Activated CD8-positive, alpha-beta memory T cell treated with anti-CD3 and anti-CD28 coated beads, Interleukin-2, amount 10 ng/mL, durations not matched to agents 7 days and 5 days (primary cell): Measurements from ENCODE around the gene STAMBPL1. TPM values are rescaled to one million over a fixed set of nuclear protein-coding genes. Genes with fewer than 3 reads are reported as not detected.
"Not testable (repeated sequence)": the region's sequence is repeated elsewhere in the genome, so short reads cannot be mapped to it uniquely, and the experiment has no call there.

Experiments used
- ATAC-seq: fragments of 150-1000 bp; cut with Tn5 transposase; one replicate; pipeline ENCODE4 v1.10.0; 2021; ENCODE audit warnings: moderate library complexity
- CTCF ChIA-PET: fragments of 350-600 bp; sonication (Branson Sonifier 250); formaldehyde crosslinking; loops from one replicate; lab custom pipeline; 2021; ENCODE audit warnings: antibody characterized with exemption; lab: Charles Lee
- DNase-seq: peaks from one replicate; pipeline ENCODE4 v3.0.0-alpha.2; 2020
- H3K27ac Mint-ChIP-seq: one replicate; pipeline ENCODE4 v1.8.0; 2021; ENCODE audit warnings: mild to moderate bottlenecking, mixed read lengths
- H3K27me3 Mint-ChIP-seq: one replicate; pipeline ENCODE4 v1.8.0; 2021; ENCODE audit warnings: mixed read lengths
- H3K36me3 Mint-ChIP-seq: one replicate; pipeline ENCODE4 v1.8.0; 2021; ENCODE audit warnings: mild to moderate bottlenecking, mixed read lengths
- H3K4me1 Mint-ChIP-seq: one replicate; pipeline ENCODE4 v1.8.0; 2021; ENCODE audit warnings: mixed read lengths
- H3K4me3 Mint-ChIP-seq: one replicate; pipeline ENCODE4 v1.8.0; 2021; ENCODE audit warnings: mild to moderate bottlenecking, moderate library complexity, mixed read lengths
- H3K9me3 Mint-ChIP-seq: one replicate; pipeline ENCODE4 v1.8.0; 2022; ENCODE audit warnings: low read depth, mixed read lengths
- total RNA-seq, 2 experiments: library from RNA; stranded (reverse); gene quantifications; one replicate each; pipeline ENCODE4 v1.2.3, GENCODE V29; 2021

Gene STAMBPL1
- total RNA-seq, result 10 to 100 TPM; 29.2 to 53.0 TPM

DNA sequence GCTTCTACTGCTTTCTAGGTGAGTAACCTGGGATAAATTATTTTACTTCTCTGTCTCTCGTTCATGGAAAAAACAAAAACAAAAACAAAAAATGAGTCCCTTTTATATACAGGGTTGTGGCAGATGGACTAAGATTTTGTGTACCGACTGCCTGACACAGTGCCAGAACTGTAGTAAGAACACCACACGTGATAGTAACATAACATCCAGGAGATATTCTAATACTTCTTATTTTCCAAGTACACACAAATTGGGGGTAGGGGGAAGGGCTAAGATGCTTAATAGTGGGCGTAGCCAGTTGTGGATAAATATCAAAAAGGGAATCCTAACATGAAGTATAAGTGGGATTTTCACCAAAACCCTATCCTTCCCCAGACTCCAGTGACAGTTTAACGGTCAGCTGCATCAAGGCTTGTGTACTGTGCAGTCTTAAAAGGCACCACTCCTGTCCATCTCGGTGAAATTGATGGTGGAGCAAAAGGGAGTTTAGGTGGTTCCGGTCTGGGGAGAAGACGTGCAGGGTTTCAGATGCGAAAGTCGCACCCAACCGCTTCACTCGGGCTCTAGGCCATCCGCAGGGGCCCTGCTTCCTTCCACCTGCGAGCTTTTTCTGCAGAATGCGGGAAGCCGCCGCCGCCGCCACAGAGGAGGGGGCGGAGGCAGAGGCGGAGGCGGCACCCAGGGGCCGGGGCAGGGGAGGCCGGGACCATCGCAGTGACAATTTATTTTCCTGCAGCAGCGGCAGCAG, at the start of gene STAMBPL1:
Gene STAMBPL1 (plus strand): TSS at position 712 of the 748 bp plus-strand sequence. CDS start 21,464 bp downstream, outside the sequence.
- peaks cover 50% of the 10 kb centered on the region for H3K4me1 Mint-ChIP-seq
- ATAC-seq, result peak; percentile 67
- DNase-seq, result peak; percentile 92
- no peaks in the 10 kb centered on the region for H3K27me3 Mint-ChIP-seq
- peaks cover 2% of the 10 kb centered on the region for H3K9me3 Mint-ChIP-seq
- peak within 1 kb of the TSS; percentile 99 for H3K4me3 Mint-ChIP-seq
- CTCF ChIA-PET, result interaction anchor here (0.8 to 4.0 kb wide), 16 partner anchors 9 to 296 kb away, joined by 3 to 39 read pairs (median 4); partner anchors contain the start of genes FAS and RNLS
- peaks cover 39% of the 10 kb centered on the region for H3K36me3 Mint-ChIP-seq
- peak within 1 kb of the TSS; percentile 99 for H3K27ac Mint-ChIP-seq

DNA sequence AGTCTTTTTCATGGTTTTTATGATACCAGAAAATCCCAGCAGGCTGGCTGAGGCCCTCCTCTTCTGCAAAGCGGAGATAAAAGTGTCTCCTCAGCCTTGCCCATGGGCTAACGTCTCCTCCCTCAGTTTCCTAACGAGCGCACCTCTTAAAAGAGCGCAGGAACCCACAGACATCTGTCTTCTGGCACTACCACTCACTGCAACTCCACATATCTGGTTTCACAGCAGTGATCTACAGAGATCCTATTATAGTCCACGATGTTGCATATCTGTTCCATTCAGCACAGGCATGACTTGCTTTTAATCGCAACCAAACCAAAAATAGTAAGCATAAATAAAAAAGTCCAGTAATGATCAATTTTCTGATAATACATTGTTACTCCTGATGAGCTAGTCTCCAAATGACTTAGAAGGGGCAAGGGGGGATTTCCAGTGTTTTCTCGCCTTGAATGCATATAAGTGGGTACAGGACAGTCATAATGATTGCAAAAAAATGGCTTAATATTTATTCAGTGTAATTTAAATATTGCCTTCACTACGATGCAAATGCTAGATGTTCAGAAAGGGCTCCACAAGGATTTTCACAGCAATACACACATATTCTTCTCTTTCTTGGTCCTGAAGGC, 49.3 kb upstream of the STAMBPL1 start:
- Mint-ChIP-seq H3K36me3 (peaks cover 7% of the 10 kb centered on the region), H3K27me3 (no peaks in the 10 kb centered on the region), H3K9me3 (no peaks in the 10 kb centered on the region), H3K4me1 (peaks cover 68% of the 10 kb centered on the region), H3K4me3 (peak overlapping the region; percentile 25), H3K27ac (peak overlapping the region; percentile 90)
- CTCF ChIA-PET, result interaction anchor here (1.1 to 11.5 kb wide), 6 partner anchors 8 to 248 kb away, joined by 3 to 219 read pairs (median 5); partner anchors contain the start of genes RNLS and STAMBPL1
- ATAC-seq (no peak), DNase-seq (no peak)

DNA sequence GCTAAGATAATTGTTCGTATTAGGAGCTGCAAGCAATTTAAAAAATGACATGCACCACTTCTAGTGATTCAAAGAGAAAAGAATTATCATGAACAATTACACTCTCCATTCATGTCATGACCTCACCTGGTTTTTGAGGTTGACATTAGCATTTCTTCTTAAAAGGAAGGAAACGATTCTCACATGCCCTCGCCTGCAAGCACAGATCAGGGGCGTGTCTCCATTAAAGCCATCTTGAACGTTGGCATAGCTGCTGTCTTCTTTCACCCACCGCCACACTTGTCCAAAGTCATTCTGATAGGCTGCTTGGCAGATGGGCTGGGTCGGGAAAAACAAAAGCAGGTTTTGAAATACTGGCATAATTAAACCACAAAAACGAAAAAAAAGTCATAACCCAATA, 48.3 kb upstream of the STAMBPL1 start:
- H3K4me1 Mint-ChIP-seq, result peaks cover 58% of the 10 kb centered on the region
- peak overlapping the region; percentile 58 for H3K4me3 Mint-ChIP-seq
- peaks cover 3% of the 10 kb centered on the region for H3K36me3 Mint-ChIP-seq
- H3K27ac Mint-ChIP-seq, result peak overlapping the region; percentile 90
- DNase-seq (peak; percentile 77), ATAC-seq (peak; percentile 63)
- H3K27me3 Mint-ChIP-seq, result no peaks in the 10 kb centered on the region
- CTCF ChIA-PET, result interaction anchor here (0.6 to 11.5 kb wide), 7 partner anchors 9 to 249 kb away, joined by 3 to 219 read pairs (median 6); partner anchors contain the start of genes RNLS and STAMBPL1
- H3K9me3 Mint-ChIP-seq, result no peaks in the 10 kb centered on the region

DNA sequence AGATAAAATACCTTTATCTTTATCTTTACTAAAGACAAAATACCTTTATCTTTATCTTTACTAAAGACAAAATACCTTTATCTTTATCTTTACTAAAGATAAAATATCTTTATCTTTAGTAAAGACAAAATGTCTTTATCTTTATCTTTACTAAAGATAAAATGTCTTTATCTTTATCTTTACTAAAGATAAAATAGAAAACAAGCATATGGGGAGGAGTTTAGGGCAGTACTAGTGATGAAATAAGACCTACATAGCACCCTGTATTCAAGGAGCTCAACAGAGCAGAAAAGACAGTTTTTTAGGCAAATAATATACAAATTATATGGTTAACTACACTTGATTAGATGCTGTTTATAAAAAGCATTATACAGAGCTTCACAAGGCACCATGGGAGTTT, 47.7 kb upstream of the STAMBPL1 start:
- Mint-ChIP-seq H3K36me3 (peaks cover 1% of the 10 kb centered on the region), H3K4me1 (peaks cover 53% of the 10 kb centered on the region), H3K27me3 (no peaks in the 10 kb centered on the region), H3K9me3 (no peaks in the 10 kb centered on the region), H3K27ac (peak overlapping the region; percentile 83), H3K4me3 (no peak overlapping the region)
- no peak for DNase-seq
- CTCF ChIA-PET, result interaction anchor here (0.9 to 11.5 kb wide), 5 partner anchors 22 to 250 kb away, joined by 3 to 219 read pairs (median 6); partner anchors contain the start of genes FAS, RNLS and STAMBPL1
- no peak for ATAC-seq

DNA sequence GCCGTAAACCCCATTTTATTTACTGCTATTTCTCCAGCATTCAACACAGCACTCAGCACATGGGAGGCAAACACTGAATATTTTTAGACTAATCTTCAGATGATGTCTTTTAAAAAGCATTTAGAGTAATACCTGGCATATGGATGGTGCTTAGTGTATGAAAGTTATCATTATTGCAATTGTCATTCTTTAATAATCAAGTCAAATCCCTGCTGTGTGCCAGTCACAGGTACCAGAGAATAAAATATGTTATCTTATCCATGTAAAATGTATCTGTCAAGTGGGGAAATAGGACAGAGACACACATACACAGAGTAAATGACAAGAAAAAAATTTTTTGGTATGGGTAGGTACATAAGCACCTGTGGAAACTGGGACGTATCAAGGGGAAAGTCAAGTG, 46.9 kb upstream of the STAMBPL1 start:
- Mint-ChIP-seq H3K4me3 (no peak overlapping the region), H3K36me3 (peaks cover 1% of the 10 kb centered on the region), H3K27ac (peak overlapping the region; percentile 83), H3K27me3 (no peaks in the 10 kb centered on the region), H3K9me3 (no peaks in the 10 kb centered on the region), H3K4me1 (peaks cover 48% of the 10 kb centered on the region)
- no peak for ATAC-seq
- CTCF ChIA-PET, result interaction anchor here (0.9 to 11.5 kb wide), 3 partner anchors 100 to 251 kb away, joined by 3 to 219 read pairs (median 12); partner anchors contain the start of genes FAS and RNLS
- DNase-seq, result no peak

DNA sequence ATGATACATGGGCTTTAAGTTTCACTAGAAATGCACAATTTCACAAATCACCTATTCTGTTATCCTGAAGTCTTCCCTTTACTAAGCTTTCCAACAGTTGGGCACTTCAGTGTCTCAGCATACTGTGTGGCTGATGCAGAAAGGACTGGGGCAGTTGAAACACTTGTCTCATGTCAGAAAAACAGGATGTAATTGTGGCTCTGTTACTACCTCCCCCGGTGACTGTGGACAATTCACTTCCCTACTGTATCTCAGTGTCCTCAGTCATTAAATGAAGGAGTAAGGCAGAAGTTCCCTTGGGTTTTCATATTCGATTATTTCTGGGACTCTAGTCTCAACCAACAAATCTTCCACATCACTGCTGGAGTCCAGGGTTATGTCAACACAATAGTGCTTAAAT, 46.3 kb upstream of the STAMBPL1 start:
- Mint-ChIP-seq H3K36me3 (peaks cover 1% of the 10 kb centered on the region), H3K27me3 (no peaks in the 10 kb centered on the region), H3K4me3 (no peak overlapping the region), H3K4me1 (peaks cover 43% of the 10 kb centered on the region), H3K27ac (peak overlapping the region; percentile 83), H3K9me3 (no peaks in the 10 kb centered on the region)
- CTCF ChIA-PET, result interaction anchor here (0.8 to 11.5 kb wide), 8 partner anchors 13 to 251 kb away, joined by 3 to 219 read pairs (median 18); partner anchors contain the start of genes ANKRD22, RNLS and STAMBPL1
- DNase-seq (peak; percentile 55), ATAC-seq (peak; percentile 32)

DNA sequence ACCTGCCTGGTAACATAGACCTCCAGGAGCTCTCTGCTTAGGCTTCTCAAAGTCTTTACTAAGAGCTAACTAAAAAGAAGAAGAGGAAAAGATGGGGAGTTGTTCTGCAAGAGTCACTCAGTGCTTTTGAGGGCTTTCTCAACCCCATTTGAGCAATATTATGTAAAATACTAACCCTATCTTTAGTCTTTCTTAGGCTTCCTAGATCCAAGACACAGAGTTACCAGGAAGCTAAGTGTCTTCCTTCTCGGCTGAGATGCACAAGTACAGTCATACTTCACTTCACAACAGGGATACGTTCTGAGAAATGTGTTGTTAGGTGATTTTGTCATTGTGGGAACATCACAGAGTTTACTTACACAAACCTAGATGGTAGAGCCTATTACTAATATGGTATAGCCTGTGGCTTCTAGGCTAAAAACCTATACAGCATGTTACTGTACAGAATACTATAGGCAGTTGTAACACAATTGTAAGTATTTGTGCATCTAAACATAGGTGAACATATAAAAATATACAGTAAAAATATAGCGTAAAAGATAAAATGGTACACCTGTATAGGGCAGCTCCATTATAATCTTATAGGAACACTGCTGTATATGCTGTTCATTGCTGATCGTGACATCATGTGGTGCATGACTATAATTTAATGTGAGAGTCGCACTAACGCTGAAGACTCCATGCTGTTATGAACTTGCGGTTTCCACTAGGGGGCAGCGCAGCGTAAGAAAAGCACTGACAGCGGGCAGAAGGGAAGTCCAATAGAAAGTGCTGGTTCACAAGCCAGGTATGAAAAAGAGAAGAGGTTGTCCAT, 44.7 kb upstream of the STAMBPL1 start:
- DNase-seq (peak; percentile 95), ATAC-seq (peak; percentile 91)
- Mint-ChIP-seq H3K4me3 (no peak overlapping the region), H3K27me3 (no peaks in the 10 kb centered on the region), H3K4me1 (peaks cover 34% of the 10 kb centered on the region), H3K36me3 (peaks cover 1% of the 10 kb centered on the region), H3K9me3 (no peaks in the 10 kb centered on the region), H3K27ac (no peak overlapping the region)
- CTCF ChIA-PET, result interaction anchor here (0.6 to 11.5 kb wide), 48 partner anchors 9 to 383 kb away, joined by 3 to 219 read pairs (median 4); partner anchors contain the start of genes ANKRD22, FAS and STAMBPL1

DNA sequence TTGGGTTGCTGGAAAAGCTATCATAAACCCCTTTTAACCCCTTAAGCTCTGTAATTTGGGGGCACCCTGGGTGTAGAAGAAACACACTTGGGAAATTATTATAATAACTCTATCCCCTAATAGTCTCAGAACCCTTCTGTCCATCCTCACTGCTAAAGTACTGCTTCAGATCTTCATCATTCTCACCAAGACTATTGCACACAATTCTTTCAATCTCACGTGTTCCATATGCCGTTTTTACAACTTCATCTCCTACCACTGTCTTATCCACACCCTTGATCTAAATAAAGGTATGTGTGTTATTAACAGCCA, 44.2 kb upstream of the STAMBPL1 start:
- DNase-seq, result no peak
- no peak for ATAC-seq
- Mint-ChIP-seq H3K4me3 (no peak overlapping the region), H3K9me3 (no peaks in the 10 kb centered on the region), H3K36me3 (no peaks in the 10 kb centered on the region), H3K27ac (no peak overlapping the region), H3K27me3 (no peaks in the 10 kb centered on the region), H3K4me1 (peaks cover 32% of the 10 kb centered on the region)
- CTCF ChIA-PET, result interaction anchor here (0.6 to 11.5 kb wide), 38 partner anchors 9 to 382 kb away, joined by 3 to 219 read pairs (median 5); partner anchors contain the start of genes ANKRD22, FAS and STAMBPL1

DNA sequence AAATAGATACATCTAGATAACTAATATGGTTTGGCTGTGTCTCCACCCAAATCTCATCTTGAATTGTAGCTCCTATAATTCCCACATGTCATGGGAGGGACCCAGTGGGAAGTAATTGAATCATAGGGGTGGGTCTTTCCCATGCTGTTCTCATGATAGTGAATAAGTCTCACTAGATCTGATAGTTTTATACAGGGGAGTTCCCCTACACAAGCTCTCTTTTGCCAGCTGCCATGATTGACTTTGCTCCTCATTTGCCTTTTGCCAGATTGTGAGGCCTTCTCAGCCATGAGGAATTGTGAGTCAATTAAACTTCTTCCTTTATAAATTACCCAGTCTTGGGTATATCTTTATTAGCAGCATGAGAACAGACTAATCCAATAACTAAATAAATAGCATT, 42.4 kb upstream of the STAMBPL1 start:
- ATAC-seq, H3K4me3 Mint-ChIP-seq, H3K9me3 Mint-ChIP-seq, H3K27me3 Mint-ChIP-seq, DNase-seq, H3K27ac Mint-ChIP-seq, H3K36me3 Mint-ChIP-seq: not testable (repeated sequence)
- CTCF ChIA-PET, result interaction anchor here (0.7 to 11.5 kb wide), 10 partner anchors 15 to 192 kb away, joined by 3 to 219 read pairs (median 18); partner anchors contain the start of genes ANKRD22 and STAMBPL1
- peaks cover 29% of the 10 kb centered on the region for H3K4me1 Mint-ChIP-seq

DNA sequence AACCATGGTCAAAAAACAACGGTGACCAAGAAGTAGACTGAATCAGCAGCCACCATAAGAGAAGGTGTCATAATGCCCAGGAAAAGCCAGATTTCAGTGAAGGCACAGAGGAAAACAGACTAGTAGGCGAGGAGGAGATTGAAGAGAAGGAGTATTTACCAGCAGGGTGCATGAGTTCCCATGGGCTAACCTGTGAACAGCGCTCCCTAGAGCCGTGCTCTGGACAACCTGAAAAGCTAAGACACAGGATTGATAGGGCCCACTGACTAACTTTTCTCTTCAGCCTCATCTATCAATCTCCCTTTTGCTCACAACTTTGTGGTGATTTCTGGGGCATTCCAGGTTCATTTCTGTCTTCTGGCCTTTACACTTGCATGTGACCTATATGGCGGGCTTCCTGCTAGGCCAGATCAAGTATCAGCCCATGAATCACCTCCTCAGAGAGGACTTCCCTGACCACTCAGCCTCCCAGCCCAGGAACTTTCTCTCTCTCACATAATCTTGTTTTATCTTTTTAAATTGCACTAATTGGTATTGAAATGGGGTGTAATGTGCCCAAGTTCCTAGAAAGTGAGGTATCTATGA, 41.2 kb upstream of the STAMBPL1 start:
- no peak for ATAC-seq
- peaks cover 6% of the 10 kb centered on the region for H3K27me3 Mint-ChIP-seq

DNA sequence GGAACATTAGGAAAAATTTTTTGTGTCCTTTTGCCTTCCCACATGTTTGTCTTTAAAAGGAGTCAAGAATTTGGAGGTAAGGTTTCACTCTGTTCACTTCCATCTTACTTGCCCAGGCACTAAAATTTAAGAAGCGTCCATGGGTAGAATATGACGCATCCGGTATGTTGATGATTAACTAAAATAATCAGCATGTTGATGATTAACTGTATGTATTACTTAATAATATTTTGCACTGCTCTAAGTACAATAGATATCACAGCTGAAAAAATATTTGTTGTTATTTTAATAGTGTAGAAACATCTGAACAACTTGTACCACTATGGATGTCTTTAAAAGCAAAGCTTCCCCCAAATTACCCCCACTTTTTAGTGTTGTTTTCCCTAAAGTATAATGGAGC, 39.9 kb upstream of the STAMBPL1 start:
- H3K4me3 Mint-ChIP-seq, result no peak overlapping the region
- CTCF ChIA-PET, result interaction anchor here (1.4 to 11.5 kb wide), 3 partner anchors 9 to 93 kb away, joined by 3 to 219 read pairs (median 3); no protein-coding TSS in a partner anchor
- H3K27me3 Mint-ChIP-seq, result peaks cover 12% of the 10 kb centered on the region
- no peak overlapping the region for H3K27ac Mint-ChIP-seq
- peaks cover 17% of the 10 kb centered on the region for H3K4me1 Mint-ChIP-seq
- no peaks in the 10 kb centered on the region for H3K9me3 Mint-ChIP-seq
- ATAC-seq (no peak), DNase-seq (no peak)
- H3K36me3 Mint-ChIP-seq, result peaks cover 2% of the 10 kb centered on the region

More for the DNA sequence above, 41.2 kb upstream of the STAMBPL1 start:
- Mint-ChIP-seq H3K9me3 (no peaks in the 10 kb centered on the region), H3K4me1 (peaks cover 19% of the 10 kb centered on the region), H3K36me3 (peaks cover under 1% of the 10 kb centered on the region), H3K4me3 (no peak overlapping the region), H3K27ac (no peak overlapping the region)
- CTCF ChIA-PET, result interaction anchor here (1.0 to 11.5 kb wide), 3 partner anchors 32 to 272 kb away, joined by 3 to 219 read pairs (median 3); no protein-coding TSS in a partner anchor
- DNase-seq, result no peak

DNA sequence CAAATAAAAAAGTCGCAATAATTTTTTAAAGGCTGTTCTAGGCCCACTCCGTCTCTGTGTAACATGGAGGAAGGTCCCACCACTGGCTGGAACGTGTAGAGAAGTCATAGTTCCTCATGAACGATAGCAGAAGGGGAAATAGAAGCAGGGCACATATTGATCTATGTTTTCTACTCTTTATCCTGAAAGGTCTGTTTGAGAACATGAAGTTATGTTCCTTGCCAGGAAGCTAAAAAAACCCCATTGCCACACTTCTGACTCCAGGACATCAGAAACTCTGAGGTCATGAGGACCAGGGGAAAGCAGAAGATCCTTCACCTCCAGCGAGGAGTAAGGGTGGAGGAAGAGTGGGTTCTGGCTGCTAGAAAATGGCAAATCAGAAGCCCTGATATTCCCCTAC, 39.2 kb upstream of the STAMBPL1 start:
- peaks cover 15% of the 10 kb centered on the region for H3K27me3 Mint-ChIP-seq
- DNase-seq (no peak), ATAC-seq (peak; percentile 16)
- H3K4me3 Mint-ChIP-seq, result no peak overlapping the region
- peaks cover 8% of the 10 kb centered on the region for H3K36me3 Mint-ChIP-seq
- CTCF ChIA-PET, result interaction anchor here (0.8 to 11.5 kb wide), 5 partner anchors 8 to 92 kb away, joined by 3 to 219 read pairs (median 3); no protein-coding TSS in a partner anchor
- H3K9me3 Mint-ChIP-seq, result no peaks in the 10 kb centered on the region
- no peak overlapping the region for H3K27ac Mint-ChIP-seq
- peaks cover 17% of the 10 kb centered on the region for H3K4me1 Mint-ChIP-seq
